ENCODE data around the gene ACHE.

- TF ChIP-seq CTCF (IDR thresholded peaks at IDR 0.05) (no peak), POLR2A (IDR thresholded peaks at IDR 0.05) (no peak)
Observed at GRCh38 chr7:100911484-100911883, 15.8 kb upstream of the ACHE start.
